ENCODE results near the gene LCN12.

DNA sequence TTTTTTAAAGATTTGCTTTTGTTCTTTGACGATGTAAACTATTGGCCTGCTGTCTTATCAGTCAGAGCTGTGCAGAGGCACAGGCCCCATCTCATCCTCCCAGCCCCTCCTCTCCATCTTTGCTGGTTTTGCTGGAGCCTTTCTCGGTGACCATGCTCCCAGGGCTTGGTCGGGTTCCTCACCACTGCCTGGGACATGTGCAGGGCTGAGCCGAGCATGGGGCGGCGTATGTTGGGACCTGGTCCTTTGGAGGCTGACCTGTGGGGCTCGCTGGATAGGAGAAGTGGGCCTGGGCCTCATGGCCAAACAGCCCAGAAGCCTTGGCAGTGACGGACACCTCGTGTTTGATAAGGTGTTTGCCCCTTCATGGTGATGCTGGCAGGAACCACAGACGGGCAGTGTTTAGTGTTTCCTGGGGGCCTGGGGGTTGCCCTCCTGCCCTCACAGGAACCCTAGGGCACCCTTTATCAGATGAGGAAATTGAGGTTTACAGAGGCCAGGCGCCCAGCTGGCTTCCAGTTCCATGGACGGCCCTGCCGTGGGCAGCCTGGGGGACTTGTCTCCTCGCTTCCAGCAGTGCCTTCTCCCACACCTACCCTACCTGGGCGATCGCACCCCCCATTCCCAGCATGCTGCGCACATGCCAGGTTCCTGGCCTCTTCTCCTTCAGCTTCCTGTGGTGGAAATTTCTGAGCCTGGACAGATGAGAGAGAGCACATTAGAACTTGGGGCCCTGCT is 38.2 kb upstream of the LCN12 start:
- TF ChIP-seq, protein P1, sequence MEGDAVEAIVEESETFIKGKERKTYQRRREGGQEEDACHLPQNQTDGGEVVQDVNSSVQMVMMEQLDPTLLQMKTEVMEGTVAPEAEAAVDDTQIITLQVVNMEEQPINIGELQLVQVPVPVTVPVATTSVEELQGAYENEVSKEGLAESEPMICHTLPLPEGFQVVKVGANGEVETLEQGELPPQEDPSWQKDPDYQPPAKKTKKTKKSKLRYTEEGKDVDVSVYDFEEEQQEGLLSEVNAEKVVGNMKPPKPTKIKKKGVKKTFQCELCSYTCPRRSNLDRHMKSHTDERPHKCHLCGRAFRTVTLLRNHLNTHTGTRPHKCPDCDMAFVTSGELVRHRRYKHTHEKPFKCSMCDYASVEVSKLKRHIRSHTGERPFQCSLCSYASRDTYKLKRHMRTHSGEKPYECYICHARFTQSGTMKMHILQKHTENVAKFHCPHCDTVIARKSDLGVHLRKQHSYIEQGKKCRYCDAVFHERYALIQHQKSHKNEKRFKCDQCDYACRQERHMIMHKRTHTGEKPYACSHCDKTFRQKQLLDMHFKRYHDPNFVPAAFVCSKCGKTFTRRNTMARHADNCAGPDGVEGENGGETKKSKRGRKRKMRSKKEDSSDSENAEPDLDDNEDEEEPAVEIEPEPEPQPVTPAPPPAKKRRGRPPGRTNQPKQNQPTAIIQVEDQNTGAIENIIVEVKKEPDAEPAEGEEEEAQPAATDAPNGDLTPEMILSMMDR (optimal IDR thresholded peaks at IDR 0.05 in 1 of 3, IDR thresholded peaks at IDR 0.05 in 1 of 3, conservative IDR thresholded peaks at IDR 0.05 in 1 of 3; ENCODE audit: extremely low read depth in 1 of 3, insufficient read depth in 2 of 3, low read length in 3 of 3): no peak
- no peak for TF ChIP-seq EZH2 (IDR thresholded peaks at IDR 0.05; ENCODE audit: low read length)
